UCSD-AML1 (cell line): ENCODE results near the gene TEAD1.
A peak's percentile ranks its signal among the peaks of the same experiment; 100 is the strongest.

ENCODE experiments used
- DNase-seq: peaks from one replicate; lab custom pipeline; 2025; ENCODE audit not compliant: unreplicated experiment; lab: John Stamatoyannopoulos, UW

TEAD1 gene

GRCh38 chr11:12685229-12685628 is 11.0 kb downstream of the TEAD1 start:
- no peak for DNase-seq

- DNase-seq = no peak
These were observed 12.2 kb downstream of the TEAD1 start for GRCh38 chr11:12686246-12687060.

GRCh38 chr11:12687216-12687623 is 13.0 kb downstream of the TEAD1 start:
- DNase-seq = no peak

- no peak for DNase-seq
These were observed 13.5 kb downstream of the TEAD1 start for GRCh38 chr11:12687740-12688139.

GRCh38 chr11:12689029-12689755 is 15.0 kb downstream of the TEAD1 start:
- DNase-seq = no peak

- DNase-seq = no peak
These were observed 16.4 kb downstream of the TEAD1 start for GRCh38 chr11:12690663-12691062.

- no peak for DNase-seq
These were observed 17.3 kb downstream of the TEAD1 start for GRCh38 chr11:12691473-12691872.

GRCh38 chr11:12692229-12693075 is 18.2 kb downstream of the TEAD1 start:
- DNase-seq = no peak

GRCh38 chr11:12693094-12693478 is 18.9 kb downstream of the TEAD1 start:
- no peak for DNase-seq

- DNase-seq = peak; percentile 35
These were observed 19.4 kb downstream of the TEAD1 start for GRCh38 chr11:12693479-12694182.

GRCh38 chr11:12694183-12694531 is 19.9 kb downstream of the TEAD1 start:
- DNase-seq = no peak

- no peak for DNase-seq
These were observed 21.1 kb downstream of the TEAD1 start for GRCh38 chr11:12695221-12695794.

- DNase-seq = no peak
These were observed 21.7 kb downstream of the TEAD1 start for GRCh38 chr11:12695873-12696272.

GRCh38 chr11:12696911-12697581 is 22.8 kb downstream of the TEAD1 start:
- no peak for DNase-seq

GRCh38 chr11:12698048-12698447 is 23.8 kb downstream of the TEAD1 start:
- DNase-seq = no peak

GRCh38 chr11:12701811-12702592 is 27.8 kb downstream of the TEAD1 start:
- no peak for DNase-seq

GRCh38 chr11:12702999-12703453 is 28.8 kb downstream of the TEAD1 start:
- no peak for DNase-seq

- no peak for DNase-seq
These were observed 29.8 kb downstream of the TEAD1 start for GRCh38 chr11:12704049-12704448.

- DNase-seq = no peak
These were observed 31.7 kb downstream of the TEAD1 start for GRCh38 chr11:12705874-12706273.
